GM21360 (cell line): ENCODE data around the gene RAB23.
A peak's percentile ranks its signal among the peaks of the same experiment; 100 is the strongest.

ENCODE experiments used
- ATAC-seq: cut with Tn5 transposase; IDR thresholded peaks from one replicate; pipeline ENCODE4 v1.9.1; 2021; ENCODE audit warnings: mild to moderate bottlenecking, moderate library complexity; ENCODE audit not compliant: unreplicated experiment

The RAB23 gene

GRCh38 chr6:57221936-57222742 lies at the start of gene RAB23:
TSS of gene RAB23 (minus strand) at chr6:57222307. CDS start at chr6:57210380, 11,927 bp downstream.
- peak; percentile 81 for ATAC-seq

- no peak for ATAC-seq
Measured at GRCh38 chr6:57268294-57268640, 46.2 kb upstream of the RAB23 start.

DNA sequence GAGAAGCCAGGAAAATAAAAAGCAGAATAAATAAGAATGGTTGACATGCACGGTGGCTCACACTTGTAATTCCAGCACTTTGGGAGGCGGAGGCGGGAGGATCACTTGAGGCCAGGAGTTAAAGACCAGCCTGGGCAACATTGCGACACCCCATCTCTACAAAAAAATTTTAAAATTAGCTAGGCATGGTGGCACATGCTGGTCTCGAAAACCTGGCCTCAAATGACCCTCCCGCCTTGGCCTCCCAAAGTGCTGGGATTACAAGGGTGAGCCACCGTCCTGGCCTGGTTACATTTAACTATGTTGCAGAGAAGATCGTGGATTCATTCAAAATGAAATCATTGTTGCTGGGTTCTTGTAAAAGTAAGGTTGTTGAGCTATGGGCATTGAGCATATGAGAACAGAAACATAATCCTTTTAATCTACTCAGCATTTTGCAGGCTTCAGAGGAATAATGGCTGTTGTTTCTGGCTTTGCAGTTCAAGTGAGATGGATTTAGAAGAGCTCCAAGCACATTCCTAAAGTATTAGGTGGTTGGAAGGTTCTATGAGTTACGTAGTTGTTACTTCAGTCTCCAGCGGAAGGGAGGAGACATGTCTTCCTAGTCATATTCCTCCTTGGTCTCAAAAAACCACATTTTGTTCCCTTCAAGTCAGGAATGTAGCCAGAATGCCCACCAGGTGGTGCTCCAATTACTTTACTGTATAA lies 45.6 kb upstream of the RAB23 start:
- no peak for ATAC-seq

GRCh38 chr6:57265755-57266221 lies 43.7 kb upstream of the RAB23 start:
- ATAC-seq, result no peak

DNA sequence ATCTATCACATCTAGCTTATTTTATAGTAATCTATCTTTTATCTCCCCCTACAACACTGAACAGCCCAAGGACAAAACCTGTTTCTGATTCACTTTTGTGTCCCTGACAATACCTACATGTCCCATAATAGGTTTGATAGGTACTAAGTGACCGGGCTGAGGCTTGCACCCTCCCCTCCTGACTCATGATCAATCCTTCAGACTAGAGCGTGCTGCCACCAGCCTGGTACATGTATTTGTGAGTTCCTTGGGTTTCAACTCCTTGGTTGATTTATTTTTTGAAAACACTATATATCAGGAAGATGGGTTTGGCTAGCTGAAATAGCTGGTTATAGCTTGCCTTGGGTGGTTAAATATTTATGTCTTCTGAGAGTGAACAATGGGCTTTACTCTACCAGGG lies 41.6 kb upstream of the RAB23 start:
- ATAC-seq, result no peak

- ATAC-seq, result no peak
Measured at GRCh38 chr6:57262901-57263694, 41.0 kb upstream of the RAB23 start.

- ATAC-seq, result no peak
Measured at GRCh38 chr6:57262488-57262887, 40.4 kb upstream of the RAB23 start.

DNA sequence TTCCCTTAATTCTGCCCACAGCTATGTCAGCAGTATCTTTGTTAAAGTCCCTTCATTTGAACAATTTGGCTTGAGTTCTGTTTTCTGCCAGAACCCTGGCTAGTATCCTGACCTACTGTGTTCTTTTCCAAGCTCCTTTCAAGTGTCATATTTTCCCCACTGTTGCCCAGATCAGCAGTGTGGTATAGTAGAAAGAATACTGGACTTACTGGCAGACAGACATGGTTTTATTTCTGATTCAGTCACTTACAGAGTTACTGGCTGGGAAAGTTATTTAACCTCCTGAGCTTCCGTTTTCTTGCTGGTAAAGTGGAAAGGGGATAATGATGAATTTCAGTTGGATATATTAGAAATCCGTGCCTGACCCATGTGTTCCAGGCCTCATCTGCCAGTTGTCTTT lies 39.8 kb upstream of the RAB23 start:
- ATAC-seq, result no peak

DNA sequence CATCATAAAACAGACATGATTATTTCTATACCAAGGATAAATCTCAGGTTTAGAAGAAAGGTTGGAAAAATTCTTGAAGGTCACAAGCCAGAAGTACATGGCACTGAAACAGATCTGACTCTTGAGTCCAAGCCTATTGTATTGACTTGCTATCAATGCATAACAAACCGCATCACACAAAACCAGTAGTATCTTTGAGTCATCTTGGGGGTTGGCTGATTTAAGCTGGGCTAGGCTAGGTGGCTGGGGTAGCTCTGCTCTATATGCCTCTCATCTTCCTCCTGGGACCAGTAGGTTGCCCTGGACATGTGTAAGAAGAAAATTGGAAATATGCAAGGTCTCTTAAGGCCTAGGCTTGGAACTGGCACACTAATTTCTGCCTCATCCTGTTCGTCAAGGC lies 37.0 kb upstream of the RAB23 start:
- ATAC-seq, result no peak

DNA sequence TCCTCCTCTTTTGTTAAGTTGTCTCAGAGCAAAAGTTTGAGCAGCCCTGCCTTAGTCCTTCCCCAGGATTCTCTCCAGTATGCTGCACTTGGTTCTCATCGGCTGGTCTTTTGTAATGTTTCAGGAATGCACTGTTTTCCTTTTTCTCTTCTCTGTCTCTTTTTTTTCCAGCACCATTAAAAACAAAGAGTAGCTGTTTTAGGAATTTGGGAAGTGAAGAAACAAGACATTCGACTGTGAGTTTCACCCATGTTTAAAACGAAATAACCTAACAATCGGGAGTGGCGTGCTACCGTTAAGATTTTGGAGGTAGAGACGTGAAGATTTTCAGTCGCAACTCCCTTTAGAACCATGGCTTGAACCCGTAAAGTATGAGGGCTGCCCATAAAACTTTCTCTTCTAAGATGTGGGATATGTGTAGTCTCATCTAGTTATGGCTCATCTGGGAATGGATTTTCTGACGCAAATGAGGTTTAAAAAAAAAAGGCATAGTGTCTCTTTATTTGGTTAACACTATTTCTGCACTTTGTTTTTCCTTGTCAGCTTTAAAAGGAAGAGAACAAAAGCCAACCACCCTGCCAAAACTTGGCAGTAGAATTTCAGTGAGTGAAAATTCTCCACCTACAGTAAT lies 35.9 kb upstream of the RAB23 start:
- no peak for ATAC-seq

- ATAC-seq, result no peak
Measured at GRCh38 chr6:57256541-57256940, 34.4 kb upstream of the RAB23 start.

DNA sequence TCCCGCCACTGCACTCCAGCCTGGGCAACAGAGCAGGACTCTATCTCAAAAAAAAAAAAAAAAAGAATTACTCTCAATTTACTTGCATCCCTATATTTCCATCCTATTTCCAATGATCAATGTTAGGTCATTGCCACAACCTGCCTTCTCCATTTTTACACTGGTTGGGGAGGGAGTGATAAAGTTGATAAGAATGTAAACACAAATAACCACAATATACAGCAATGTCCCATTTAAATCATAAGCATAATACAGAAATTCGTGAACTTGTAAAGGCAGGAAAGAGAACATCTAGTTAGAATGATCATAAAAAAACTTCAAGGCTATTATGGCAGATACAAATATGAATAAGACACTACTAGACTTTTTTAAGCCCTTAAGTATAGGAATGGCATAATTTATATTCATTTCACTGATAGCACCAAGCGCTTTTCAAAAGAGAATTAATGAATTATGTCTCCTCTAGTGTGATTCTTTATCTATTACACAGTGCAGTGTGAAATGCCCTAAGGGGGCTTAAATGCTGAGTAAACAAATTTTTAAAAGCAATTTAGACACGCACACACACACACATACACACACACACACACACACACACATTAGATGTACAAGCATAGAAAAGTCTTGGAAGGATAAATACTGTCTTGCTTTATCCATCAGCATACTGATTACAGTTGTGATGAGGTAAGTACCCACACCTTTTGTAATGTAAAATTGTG lies 33.5 kb upstream of the RAB23 start:
- ATAC-seq, result no peak

GRCh38 chr6:57254055-57254717 lies 32.1 kb upstream of the RAB23 start:
- ATAC-seq, result no peak

DNA sequence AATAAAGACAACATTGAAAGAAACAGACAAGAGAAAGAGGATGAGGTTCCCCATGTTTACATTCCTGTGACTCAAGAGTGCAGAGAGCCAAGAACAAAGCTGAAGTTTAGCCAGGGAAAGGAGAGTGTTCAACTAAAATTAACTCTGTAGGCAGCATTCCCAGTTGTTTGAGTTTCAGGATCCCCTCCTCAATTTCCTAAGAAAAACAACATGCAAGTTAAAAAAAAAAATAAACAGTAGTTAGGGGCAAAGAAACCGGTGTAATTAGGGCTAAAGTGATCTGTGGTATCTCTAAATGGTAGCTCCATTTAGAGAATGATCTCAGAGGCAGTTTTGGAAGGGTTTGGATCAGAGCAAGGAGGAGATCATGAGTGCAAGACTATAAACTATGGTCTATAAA lies 30.9 kb upstream of the RAB23 start:
- no peak for ATAC-seq

DNA sequence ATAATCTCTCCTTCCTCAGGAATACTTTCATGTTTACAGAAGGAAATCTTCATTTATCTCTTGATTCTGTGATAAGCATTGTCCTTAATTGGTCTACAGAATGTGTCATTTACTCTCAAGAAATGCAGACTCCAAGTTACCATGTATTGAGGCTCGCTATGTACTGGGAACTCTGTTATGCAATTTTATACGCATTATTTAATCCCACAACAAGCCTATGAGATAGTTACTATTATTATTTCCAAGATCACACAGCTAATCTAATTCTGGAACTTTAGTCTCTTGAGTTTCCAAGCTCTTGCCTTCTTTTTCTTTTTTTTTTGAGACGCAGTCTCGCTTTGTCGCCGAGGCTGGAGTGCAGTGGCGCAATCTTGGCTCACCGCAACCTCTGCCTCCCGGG lies 30.0 kb upstream of the RAB23 start:
- no peak for ATAC-seq

- ATAC-seq, result no peak
Measured at GRCh38 chr6:57250348-57250747, 28.2 kb upstream of the RAB23 start.

DNA sequence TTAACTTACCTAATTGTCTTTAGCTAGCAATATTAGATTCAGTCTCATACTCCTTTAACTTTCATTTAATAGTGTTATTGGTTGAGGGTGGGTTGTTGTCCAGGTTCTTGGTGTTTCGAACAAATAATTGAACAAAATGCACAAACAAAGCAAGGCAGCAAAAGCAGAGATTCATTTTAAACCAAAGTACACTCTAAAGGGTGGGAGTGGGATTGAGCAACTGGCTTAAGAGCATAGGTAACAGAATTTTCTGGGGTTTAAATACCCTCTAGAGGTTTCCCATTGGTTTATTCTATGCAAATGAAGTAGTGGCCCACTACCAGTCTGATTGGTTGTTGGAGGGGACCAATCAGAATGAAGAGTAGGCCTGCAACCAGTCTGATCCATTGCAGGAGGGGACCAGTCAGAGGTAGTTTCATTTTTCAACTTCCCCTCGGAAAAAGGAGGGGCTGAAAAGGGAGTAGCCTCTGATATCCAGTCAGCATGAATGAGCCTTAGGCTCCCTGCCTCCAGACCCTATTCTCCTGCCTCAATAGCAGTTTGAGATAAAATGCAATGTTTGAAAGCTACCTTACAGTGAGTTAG lies 26.3 kb upstream of the RAB23 start:
- no peak for ATAC-seq

GRCh38 chr6:57247603-57248002 lies 25.5 kb upstream of the RAB23 start:
- ATAC-seq, result no peak

- no peak for ATAC-seq
Measured at GRCh38 chr6:57246307-57246706, 24.2 kb upstream of the RAB23 start.

- no peak for ATAC-seq
Measured at GRCh38 chr6:57243954-57244353, 21.8 kb upstream of the RAB23 start.
